IPS DF 6.9 (cell line): ENCODE data around the gene WDR62.
A peak's percentile ranks its signal among the peaks of the same experiment; 100 is the strongest.

Source experiments
- DNase-seq: peaks from one replicate; pipeline ENCODE4 v3.0.0-alpha.2; 2013; ENCODE audit warnings: low read depth, low spot score
- H3K27ac ChIP-seq: one replicate; pipeline ENCODE4 v1.5.1; 2013; ENCODE audit warnings: low read length, control low read depth
- H3K27me3 ChIP-seq: 2 replicates; pipeline ENCODE4 v1.6.1; 2013; ENCODE audit warnings: mild to moderate bottlenecking, low read length; ENCODE audit not compliant: control insufficient read depth, insufficient read depth
- H3K36me3 ChIP-seq: 2 replicates; pipeline ENCODE4 v1.6.1; 2013; ENCODE audit warnings: low read length; ENCODE audit not compliant: control insufficient read depth, insufficient read depth
- H3K4me1 ChIP-seq: 2 replicates; pipeline ENCODE4 v1.6.1; 2013; ENCODE audit warnings: low read length; ENCODE audit not compliant: control insufficient read depth, insufficient read depth
- H3K4me3 ChIP-seq: 2 replicates; pipeline ENCODE4 v1.5.1; 2013; ENCODE audit warnings: mild to moderate bottlenecking, low read length
- H3K9me3 ChIP-seq: 2 replicates; pipeline ENCODE4 v1.6.1; 2013; ENCODE audit warnings: low read length, inconsistent platforms; ENCODE audit not compliant: control insufficient read depth, insufficient read depth
- WGBS: extraction: QIAGEN DNeasy Blood & Tissue Kit; methylation state at CpG from one replicate; pipeline ENCODE4 v1.1.7; 2013; ENCODE audit warnings: mixed read lengths, missing lambda C conversion rate; ENCODE audit not compliant: insufficient read length, insufficient coverage; 5-methylcytosine and 5-hydroxymethylcytosine counted together

Gene WDR62

DNA sequence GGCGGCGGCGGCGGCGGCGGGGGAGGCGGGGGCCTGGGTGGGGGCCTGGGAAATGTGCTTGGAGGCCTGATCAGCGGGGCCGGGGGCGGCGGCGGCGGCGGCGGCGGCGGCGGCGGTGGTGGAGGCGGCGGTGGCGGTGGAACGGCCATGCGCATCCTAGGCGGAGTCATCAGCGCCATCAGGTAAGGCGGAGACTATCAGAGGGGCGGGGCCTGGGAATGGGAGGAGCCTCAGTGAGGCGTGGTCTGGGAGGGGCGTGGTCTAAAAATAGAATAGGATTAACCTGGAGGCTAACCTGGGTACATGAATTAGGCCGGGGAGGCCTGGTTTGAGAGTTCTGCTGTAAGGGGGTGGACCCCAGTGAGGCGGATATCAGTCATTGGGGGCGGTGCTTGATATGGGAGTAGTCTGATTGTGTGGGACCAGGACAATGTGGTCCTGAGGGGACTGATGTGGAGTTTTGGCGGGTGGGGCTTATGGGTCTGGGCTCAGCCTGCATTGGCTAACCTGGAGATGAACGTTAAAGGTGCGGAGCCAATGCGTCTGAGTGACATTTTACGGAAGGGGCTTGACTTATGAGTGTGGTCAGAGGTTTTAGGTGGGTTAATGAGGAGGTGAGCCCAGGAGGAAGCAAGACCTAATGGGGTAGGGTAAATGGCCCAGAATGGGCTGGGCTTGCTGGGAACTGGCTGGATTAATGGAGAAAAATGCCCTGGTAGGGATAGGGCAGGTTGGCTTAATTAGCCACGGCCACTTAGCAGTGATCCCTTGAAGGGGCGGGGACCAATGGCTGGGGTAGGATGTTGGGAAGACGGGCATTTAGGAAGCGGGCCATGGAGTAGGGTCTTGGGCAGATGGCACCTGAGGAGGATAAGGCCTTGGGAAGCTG is 86.6 kb downstream of the WDR62 start:
- Histone ChIP-seq H3K9me3 (no peaks in the 10 kb centered on the region), H3K36me3 (peaks cover 15% of the 10 kb centered on the region), H3K27ac (no peak overlapping the region), H3K4me3 (peak overlapping the region; percentile 82; the same call in 1 of the 2 replicates), H3K4me1 (no peaks in the 10 kb centered on the region), H3K27me3 (no peaks in the 10 kb centered on the region)
- peak; percentile 87 for DNase-seq
- no CpG with 5 or more reads among the region's 42 CpGs for WGBS

GRCh38 chr19:36142046-36142445 is 87.3 kb downstream of the WDR62 start:
- DNase-seq = no peak
- no CpG with 5 or more reads among the region's 14 CpGs for WGBS
- no peaks in the 10 kb centered on the region for H3K4me1 ChIP-seq
- no peak overlapping the region for H3K27ac ChIP-seq
- no peak overlapping the region for H3K4me3 ChIP-seq
- no peaks in the 10 kb centered on the region for H3K9me3 ChIP-seq
- H3K27me3 ChIP-seq = no peaks in the 10 kb centered on the region
- peaks cover 21% of the 10 kb centered on the region for H3K36me3 ChIP-seq

DNA sequence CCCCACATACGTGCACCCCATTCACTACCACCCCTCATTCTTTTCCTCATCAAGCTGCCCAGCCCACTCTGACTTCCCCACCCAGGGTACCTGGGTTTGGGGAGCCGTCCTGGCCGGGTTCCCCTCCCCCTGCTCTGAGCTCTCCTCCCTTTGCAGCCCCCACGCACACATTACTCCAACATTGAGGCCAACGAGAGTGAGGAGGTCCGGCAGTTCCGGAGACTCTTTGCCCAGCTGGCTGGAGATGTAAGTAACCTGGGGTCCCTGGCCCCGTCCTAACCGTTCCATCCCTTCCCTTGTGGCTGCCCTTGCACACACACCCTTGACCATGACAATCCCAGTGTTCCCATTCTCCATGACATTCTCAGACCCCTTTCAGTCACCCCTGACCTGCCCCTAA is 87.8 kb downstream of the WDR62 start:
- Histone ChIP-seq H3K27me3 (no peaks in the 10 kb centered on the region), H3K27ac (no peak overlapping the region), H3K4me1 (no peaks in the 10 kb centered on the region), H3K4me3 (no peak overlapping the region), H3K9me3 (no peaks in the 10 kb centered on the region), H3K36me3 (peaks cover 22% of the 10 kb centered on the region)
- no peak for DNase-seq
- WGBS = no CpG with 5 or more reads among the region's 9 CpGs

DNA sequence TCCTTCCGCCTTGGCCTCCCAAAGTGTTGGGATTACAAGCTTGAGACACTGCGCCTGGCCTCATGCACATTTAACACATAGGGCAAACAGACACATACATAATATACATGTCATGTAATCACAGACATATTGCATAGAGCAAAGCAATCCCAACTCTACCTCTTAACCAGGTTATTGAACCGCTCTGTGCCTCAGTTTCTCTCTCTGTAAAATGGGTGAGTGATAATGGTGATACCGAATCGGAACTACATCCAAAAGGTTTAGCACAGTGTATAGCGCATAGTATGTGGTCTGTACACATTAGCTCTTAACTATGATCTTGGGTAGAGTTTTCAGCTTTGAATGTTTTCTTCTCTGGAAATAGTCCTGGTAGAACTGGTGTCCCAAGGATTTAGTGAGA is 89.9 kb downstream of the WDR62 start:
- no peaks in the 10 kb centered on the region for H3K27me3 ChIP-seq
- no peak overlapping the region for H3K27ac ChIP-seq
- H3K4me1 ChIP-seq = no peaks in the 10 kb centered on the region
- no peak for DNase-seq
- H3K9me3 ChIP-seq = no peaks in the 10 kb centered on the region
- peaks cover 27% of the 10 kb centered on the region for H3K36me3 ChIP-seq
- WGBS = no CpG with 5 or more reads among the region's 6 CpGs
- no peak overlapping the region for H3K4me3 ChIP-seq

DNA sequence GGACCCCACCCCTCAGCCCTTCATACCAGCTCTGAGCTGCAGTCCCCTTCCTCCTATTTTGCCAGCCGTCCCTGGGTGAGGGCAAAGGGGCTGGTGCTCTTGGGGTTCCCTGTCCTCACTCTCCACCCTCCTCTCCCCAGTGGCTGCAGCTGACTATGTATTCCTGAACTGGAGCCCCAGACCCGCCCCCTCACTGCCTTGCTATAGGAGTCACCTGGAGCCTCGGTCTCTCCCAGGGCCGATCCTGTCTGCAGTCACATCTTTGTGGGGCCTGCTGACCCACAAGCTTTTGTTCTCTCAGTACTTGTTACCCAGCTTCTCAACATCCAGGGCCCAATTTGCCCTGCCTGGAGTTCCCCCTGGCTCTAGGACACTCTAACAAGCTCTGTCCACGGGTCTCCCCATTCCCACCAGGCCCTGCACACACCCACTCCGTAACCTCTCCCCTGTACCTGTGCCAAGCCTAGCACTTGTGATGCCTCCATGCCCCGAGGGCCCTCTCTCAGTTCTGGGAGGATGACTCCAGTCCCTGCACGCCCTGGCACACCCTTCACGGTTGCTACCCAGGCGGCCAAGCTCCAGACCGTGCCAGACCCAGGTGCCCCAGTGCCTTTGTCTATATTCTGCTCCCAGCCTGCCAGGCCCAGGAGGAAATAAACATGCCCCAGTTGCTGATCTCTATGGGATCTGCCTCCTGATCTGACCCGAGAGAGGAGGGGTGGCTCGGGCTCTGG is 95.1 kb downstream of the WDR62 start:
- Histone ChIP-seq H3K4me3 (no peak overlapping the region), H3K27ac (no peak overlapping the region), H3K36me3 (peaks cover 30% of the 10 kb centered on the region), H3K9me3 (no peaks in the 10 kb centered on the region), H3K27me3 (no peaks in the 10 kb centered on the region), H3K4me1 (no peaks in the 10 kb centered on the region)
- DNase-seq = no peak
- no CpG with 5 or more reads among the region's 13 CpGs for WGBS

- Histone ChIP-seq H3K36me3 (peaks cover 28% of the 10 kb centered on the region), H3K4me3 (no peak overlapping the region), H3K9me3 (no peaks in the 10 kb centered on the region), H3K27ac (no peak overlapping the region), H3K4me1 (no peaks in the 10 kb centered on the region), H3K27me3 (no peaks in the 10 kb centered on the region)
- no CpG with 5 or more reads among the region's 5 CpGs for WGBS
- no peak for DNase-seq
These were observed 95.9 kb downstream of the WDR62 start for GRCh38 chr19:36150586-36150985.

- no peaks in the 10 kb centered on the region for H3K27me3 ChIP-seq
- no peak overlapping the region for H3K27ac ChIP-seq
- H3K4me3 ChIP-seq = no peak overlapping the region
- WGBS = no CpG with 5 or more reads among the region's 47 CpGs
- peaks cover 20% of the 10 kb centered on the region for H3K36me3 ChIP-seq
- no peaks in the 10 kb centered on the region for H3K4me1 ChIP-seq
- H3K9me3 ChIP-seq = no peaks in the 10 kb centered on the region
- DNase-seq = no peak
These were observed 96.7 kb downstream of the WDR62 start for GRCh38 chr19:36151144-36152018.

DNA sequence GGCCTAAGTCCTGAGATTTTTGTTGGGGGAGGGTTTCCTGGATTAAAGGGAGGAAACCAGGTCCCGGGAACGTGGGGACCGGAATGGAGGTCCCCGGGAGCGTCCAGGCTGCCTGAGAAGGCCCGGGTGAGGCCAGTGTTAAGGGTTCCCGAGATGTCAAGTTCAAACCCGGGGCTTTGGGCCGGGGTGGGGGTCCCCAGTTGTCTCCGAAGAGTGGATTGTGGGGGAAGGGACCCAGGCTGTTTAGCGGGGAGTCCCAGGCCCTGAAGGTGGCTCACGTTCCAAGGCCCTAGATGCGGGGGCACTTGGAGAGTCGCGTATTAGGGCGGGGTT is 97.3 kb downstream of the WDR62 start:
- WGBS = no CpG with 5 or more reads among the region's 16 CpGs
- Histone ChIP-seq H3K9me3 (no peaks in the 10 kb centered on the region), H3K4me3 (no peak overlapping the region), H3K27me3 (no peaks in the 10 kb centered on the region), H3K27ac (no peak overlapping the region), H3K4me1 (no peaks in the 10 kb centered on the region), H3K36me3 (peaks cover 15% of the 10 kb centered on the region)
- DNase-seq = no peak

DNA sequence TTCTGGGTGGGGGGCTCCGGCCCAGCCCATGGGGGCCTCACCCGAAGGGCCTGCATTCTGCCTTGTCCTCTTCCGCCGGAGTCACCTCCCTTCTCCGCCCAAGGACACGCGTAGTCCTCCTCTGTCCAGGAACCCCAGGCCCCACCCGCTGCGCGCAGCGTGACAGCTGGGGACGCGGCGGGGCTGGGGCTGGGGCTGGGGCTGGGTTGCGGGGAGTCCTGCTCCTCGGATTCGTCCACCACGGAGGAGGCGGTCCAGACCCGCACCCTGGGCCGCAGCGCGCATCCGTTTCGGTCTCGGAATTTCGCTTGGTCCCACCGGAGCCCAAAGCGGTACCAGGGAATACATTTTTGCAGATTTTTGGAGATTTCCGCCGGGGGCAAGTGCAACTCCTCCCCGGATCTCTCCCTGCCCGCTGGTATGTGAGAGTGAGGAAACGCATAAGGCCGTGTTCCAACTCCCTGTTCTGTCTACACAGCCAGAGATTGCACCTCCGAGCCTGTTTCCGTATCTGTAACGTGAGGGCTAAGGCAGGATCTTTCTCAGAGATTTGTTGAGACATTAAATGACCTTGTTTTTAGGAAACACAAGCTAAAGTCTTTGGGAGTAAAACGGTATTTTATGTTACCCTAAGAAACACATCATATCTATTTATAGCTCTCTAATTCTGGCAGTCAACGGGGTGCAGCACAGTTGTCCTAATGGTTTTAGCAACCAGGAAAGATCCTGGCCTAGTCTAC is 97.8 kb downstream of the WDR62 start, which contains the start of gene COX7A1:
Gene COX7A1 (minus strand): TSS at position 96 of the 740 bp plus-strand sequence. CDS start 40 bp downstream, at position 56.
- Histone ChIP-seq H3K27ac (no peak within 1 kb of the TSS), H3K36me3 (peaks cover 14% of the 10 kb centered on the region; the same call in 1 of the 2 replicates), H3K4me1 (no peaks in the 10 kb centered on the region), H3K27me3 (no peaks in the 10 kb centered on the region), H3K9me3 (no peaks in the 10 kb centered on the region), H3K4me3 (no peak within 1 kb of the TSS)
- no CpG with 5 or more reads among the region's 40 CpGs for WGBS
- no peak for DNase-seq
